ENCODE measurements around the gene IVD. TPM values are rescaled to one million over a fixed set of nuclear protein-coding genes. Genes with fewer than 3 reads are reported as not detected.

The IVD gene
- total RNA-seq, 4 donors from 2014 or later: 38.8 to 50.7 (median 44.7) TPM

DNA sequence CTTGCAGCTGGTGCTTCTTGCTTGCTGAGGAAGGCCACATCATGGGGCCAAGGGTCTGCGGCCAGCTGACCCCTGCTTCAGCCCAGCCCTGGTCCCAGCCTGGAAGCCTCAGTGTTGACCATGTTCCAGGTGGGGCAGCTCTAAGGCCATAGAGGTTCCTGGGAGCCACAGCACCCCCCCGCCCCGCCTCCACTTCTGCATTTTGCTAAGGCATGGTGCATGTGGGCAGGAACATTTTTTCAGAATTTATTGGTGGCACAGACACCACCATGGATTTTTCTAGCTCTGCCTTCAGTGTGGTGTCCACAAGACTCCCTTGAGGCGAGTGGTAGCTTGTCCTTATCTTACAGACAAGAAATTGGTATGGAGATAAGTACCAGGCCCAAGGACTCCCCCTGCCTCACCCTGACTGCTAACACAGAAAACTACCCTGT lies 63.3 kb downstream of the IVD start:
- H3K27ac ChIP-seq (replicated peaks in 1 of 4): no peak overlapping the region
- TF ChIP-seq EP300 (IDR thresholded peaks at IDR 0.05) (no peak), POLR2AphosphoS5 (IDR thresholded peaks at IDR 0.05) (no peak), POLR2A (IDR thresholded peaks at IDR 0.05; ENCODE audit: low read depth) (no peak)
- TF ChIP-seq, protein P1, sequence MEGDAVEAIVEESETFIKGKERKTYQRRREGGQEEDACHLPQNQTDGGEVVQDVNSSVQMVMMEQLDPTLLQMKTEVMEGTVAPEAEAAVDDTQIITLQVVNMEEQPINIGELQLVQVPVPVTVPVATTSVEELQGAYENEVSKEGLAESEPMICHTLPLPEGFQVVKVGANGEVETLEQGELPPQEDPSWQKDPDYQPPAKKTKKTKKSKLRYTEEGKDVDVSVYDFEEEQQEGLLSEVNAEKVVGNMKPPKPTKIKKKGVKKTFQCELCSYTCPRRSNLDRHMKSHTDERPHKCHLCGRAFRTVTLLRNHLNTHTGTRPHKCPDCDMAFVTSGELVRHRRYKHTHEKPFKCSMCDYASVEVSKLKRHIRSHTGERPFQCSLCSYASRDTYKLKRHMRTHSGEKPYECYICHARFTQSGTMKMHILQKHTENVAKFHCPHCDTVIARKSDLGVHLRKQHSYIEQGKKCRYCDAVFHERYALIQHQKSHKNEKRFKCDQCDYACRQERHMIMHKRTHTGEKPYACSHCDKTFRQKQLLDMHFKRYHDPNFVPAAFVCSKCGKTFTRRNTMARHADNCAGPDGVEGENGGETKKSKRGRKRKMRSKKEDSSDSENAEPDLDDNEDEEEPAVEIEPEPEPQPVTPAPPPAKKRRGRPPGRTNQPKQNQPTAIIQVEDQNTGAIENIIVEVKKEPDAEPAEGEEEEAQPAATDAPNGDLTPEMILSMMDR (IDR thresholded peaks at IDR 0.05): no peak
- DNase-seq (ENCODE audit: extremely low spot score): no peak
- intact Hi-C loops (cut with DNase I): no loop called here
- H3K9me3 ChIP-seq: no peaks in the 10 kb centered on the region
- H3K27me3 ChIP-seq: no peaks in the 10 kb centered on the region
- peaks cover 15 to 33% (median 22%) of the 10 kb centered on the region in 4 donors for H3K4me1 ChIP-seq
- H3K4me3 ChIP-seq: no peak overlapping the region
- WGBS: 88% methylated on average over 4 of the region's 4 CpGs
- H3K36me3 ChIP-seq: peaks cover 18 to 39% (median 36%) of the 10 kb centered on the region in 4 donors

GRCh38 chr15:40469776-40470390 lies 64.3 kb downstream of the IVD start:
- Histone ChIP-seq H3K4me3 (peak overlapping the region; percentile 77 to 96 (median 83)), H3K4me1 (peaks cover 15 to 33% (median 22%) of the 10 kb centered on the region in 4 donors), H3K9me3 (no peaks in the 10 kb centered on the region), H3K27ac (replicated peaks in 1 of 4) (peak overlapping the region; percentile 88 to 94 (median 92)), H3K36me3 (peaks cover 11 to 29% (median 27%) of the 10 kb centered on the region in 4 donors), H3K27me3 (no peaks in the 10 kb centered on the region)
- intact Hi-C loops (cut with DNase I): no loop called here
- WGBS: 70% methylated on average over 7 of the region's 7 CpGs
- DNase-seq (ENCODE audit: extremely low spot score): no peak
- no peak for TF ChIP-seq POLR2A (IDR thresholded peaks at IDR 0.05; ENCODE audit: low read depth)
- TF ChIP-seq, protein P1 (IDR thresholded peaks at IDR 0.05): no peak
- TF ChIP-seq EP300 (IDR thresholded peaks at IDR 0.05): no peak
- no peak for TF ChIP-seq POLR2AphosphoS5 (IDR thresholded peaks at IDR 0.05)

DNA sequence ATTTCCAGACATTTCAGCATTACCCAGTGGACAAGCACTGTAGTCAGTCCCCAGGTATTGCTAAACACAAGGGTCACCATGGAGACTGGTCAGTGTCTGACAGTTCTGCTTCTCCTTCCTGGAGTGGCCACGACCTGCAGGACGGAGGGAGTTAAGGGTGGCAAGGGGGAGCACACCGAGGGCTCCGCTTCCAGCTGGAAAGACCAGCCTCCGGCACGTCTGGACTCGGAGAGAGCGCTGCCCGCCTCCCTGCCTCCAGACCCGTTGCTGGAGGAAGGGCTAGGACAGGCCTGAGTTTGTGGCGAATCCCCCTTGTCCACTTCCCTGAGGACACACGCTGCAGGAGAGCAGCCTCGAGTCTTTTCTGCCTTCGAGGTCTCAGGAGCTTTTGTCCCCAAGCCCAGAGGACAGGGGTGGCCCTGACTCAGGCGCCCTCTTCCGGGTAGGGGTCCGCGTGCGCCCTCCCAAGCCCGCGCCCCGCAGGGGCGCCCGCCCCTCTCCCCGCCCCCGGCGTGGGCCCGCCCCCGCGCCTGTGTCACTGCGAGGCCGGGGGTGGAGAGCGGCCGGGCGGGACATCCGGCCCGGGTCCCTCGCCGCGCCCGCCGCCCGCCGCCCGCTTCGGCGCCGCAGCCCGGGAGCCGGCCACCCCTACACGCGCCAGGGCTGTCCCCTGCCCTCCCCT lies 65.0 kb downstream of the IVD start, which contains the start of gene CHST14:
CHST14 (plus strand) TSS at position 562 of the 682 bp plus-strand sequence. CDS start 230 bp downstream, outside the sequence.
- intact Hi-C loops (cut with DNase I): no loop called here
- no peak for TF ChIP-seq EP300 (IDR thresholded peaks at IDR 0.05)
- TF ChIP-seq POLR2AphosphoS5 (IDR thresholded peaks at IDR 0.05): peak in 1 of 2 donors; percentile 45
- TF ChIP-seq, protein P1 (IDR thresholded peaks at IDR 0.05): peak in 1 of 3 experiments; percentile 6

More for the DNA sequence above, 65.0 kb downstream of the IVD start, which contains the start of gene CHST14:
- Histone ChIP-seq H3K9me3 (no peaks in the 10 kb centered on the region), H3K4me1 (peaks cover 15 to 33% (median 22%) of the 10 kb centered on the region in 4 donors), H3K36me3 (peaks cover 7 to 22% (median 20%) of the 10 kb centered on the region in 4 donors), H3K4me3 (peak within 1 kb of the TSS; percentile 77 to 96 (median 83)), H3K27me3 (no peaks in the 10 kb centered on the region), H3K27ac (replicated peaks in 1 of 4) (peak within 1 kb of the TSS; percentile 88 to 94 (median 92))
- no peak for DNase-seq (ENCODE audit: extremely low spot score)
- 0% methylated on average over 1 of the region's 52 CpGs for WGBS

Other genes starting within 250 kb of the IVD start
- gene BUB1B, start 244.7 kb upstream of the IVD start, total RNA-seq: 1 to 10 TPM in 1 of 4 donors, under 1 TPM in 2, not detected in 1; 0.06 to 1.3 (median 0.17) TPM
- under 1 TPM in 3 of 4 donors, not detected in 1; 0.33 to 0.52 (median 0.45) TPM for gene PAK6, start 166.7 kb upstream of the IVD start, total RNA-seq
- gene ANKRD63, start 122.7 kb upstream of the IVD start, total RNA-seq: not detected
- gene PLCB2, start 97.9 kb upstream of the IVD start, total RNA-seq: 10 to 100 TPM in 1 of 4 donors, 1 to 10 TPM in 3; 5.8 to 13.3 (median 9.7) TPM
- 10 to 100 TPM; 39.0 to 41.3 (median 40.7) TPM for gene INAFM2, start 82.1 kb upstream of the IVD start, total RNA-seq
- 10 to 100 TPM; 22.9 to 82.6 (median 56.3) TPM for gene CCDC9B, start 64.9 kb upstream of the IVD start, total RNA-seq
- gene PHGR1, start 54.8 kb upstream of the IVD start, total RNA-seq: 1 to 10 TPM in 1 of 4 donors, not detected in 3; 1.8 TPM
- gene DISP2, start 47.6 kb upstream of the IVD start, total RNA-seq: under 1 TPM; 0.13 to 0.42 (median 0.26) TPM
- 10 to 100 TPM in 1 of 4 donors, 1 to 10 TPM in 3; 4.6 to 15.6 (median 6.4) TPM for gene KNSTRN, start 23.1 kb upstream of the IVD start, total RNA-seq
- 10 to 100 TPM; 11.6 to 29.6 (median 22.3) TPM for gene BAHD1, start 35.2 kb downstream of the IVD start, total RNA-seq
- 10 to 100 TPM in 3 of 4 donors, 1 to 10 TPM in 1; 7.9 to 16.6 (median 12.5) TPM for gene CHST14, start 65.2 kb downstream of the IVD start, total RNA-seq
- 10 to 100 TPM; 24.9 to 38.3 (median 36.0) TPM for gene CCDC32, start 159.2 kb downstream of the IVD start, total RNA-seq
- 10 to 100 TPM in 3 of 4 donors, 1 to 10 TPM in 1; 8.7 to 13.5 (median 10.6) TPM for gene RPUSD2, start 163.5 kb downstream of the IVD start, total RNA-seq
- under 1 TPM in 3 of 4 donors, not detected in 1; 0.06 to 0.63 (median 0.17) TPM for gene KNL1, start 188.5 kb downstream of the IVD start, total RNA-seq

Data from esophagus muscularis mucosa (tissue), 4 donors.